Astrocyte of the spinal cord (primary cell): ENCODE results near the gene TRAPPC10.

Experiments
- DNase-seq: peaks from one replicate; pipeline ENCODE4 v3.0.0; 2011; ENCODE audit warnings: low read depth, low spot score
- H3K4me3 ChIP-seq: 2 replicates; pipeline ENCODE4 v1.5.1; 2011; ENCODE audit warnings: low read depth, mild to moderate bottlenecking, low read length, moderate library complexity
- in situ Hi-C: cut with HindIII; loops from 2 replicates; pipeline ENCODE4 v1.10.0; 2017; ENCODE audit warnings: low sequenced_read_pairs
- TF ChIP-seq, protein P1 (sequence below): IDR thresholded peaks from 2 replicates; pipeline ENCODE4 v1.5.1; 2012; ENCODE audit warnings: low read depth, mild to moderate bottlenecking, low read length, inconsistent platforms

The TRAPPC10 gene

DNA sequence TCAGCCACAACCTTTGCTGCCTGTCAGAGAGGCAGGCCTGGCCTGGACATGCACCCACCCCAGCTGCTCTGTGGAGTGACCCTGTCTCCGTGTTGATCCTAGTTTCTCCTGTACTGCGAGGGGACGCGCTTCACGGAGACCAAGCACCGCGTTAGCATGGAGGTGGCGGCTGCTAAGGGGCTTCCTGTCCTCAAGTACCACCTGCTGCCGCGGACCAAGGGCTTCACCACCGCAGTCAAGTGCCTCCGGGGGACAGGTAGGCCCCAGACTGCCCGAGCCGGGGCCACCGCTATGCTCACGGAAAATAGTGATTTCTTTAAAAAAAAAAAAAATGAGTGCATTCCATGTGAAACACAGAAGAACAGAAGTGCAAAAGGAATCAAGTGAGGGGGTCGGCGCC lies 41.6 kb upstream of the TRAPPC10 start:
- H3K4me3 ChIP-seq: no peak overlapping the region
- TF ChIP-seq, protein P1, sequence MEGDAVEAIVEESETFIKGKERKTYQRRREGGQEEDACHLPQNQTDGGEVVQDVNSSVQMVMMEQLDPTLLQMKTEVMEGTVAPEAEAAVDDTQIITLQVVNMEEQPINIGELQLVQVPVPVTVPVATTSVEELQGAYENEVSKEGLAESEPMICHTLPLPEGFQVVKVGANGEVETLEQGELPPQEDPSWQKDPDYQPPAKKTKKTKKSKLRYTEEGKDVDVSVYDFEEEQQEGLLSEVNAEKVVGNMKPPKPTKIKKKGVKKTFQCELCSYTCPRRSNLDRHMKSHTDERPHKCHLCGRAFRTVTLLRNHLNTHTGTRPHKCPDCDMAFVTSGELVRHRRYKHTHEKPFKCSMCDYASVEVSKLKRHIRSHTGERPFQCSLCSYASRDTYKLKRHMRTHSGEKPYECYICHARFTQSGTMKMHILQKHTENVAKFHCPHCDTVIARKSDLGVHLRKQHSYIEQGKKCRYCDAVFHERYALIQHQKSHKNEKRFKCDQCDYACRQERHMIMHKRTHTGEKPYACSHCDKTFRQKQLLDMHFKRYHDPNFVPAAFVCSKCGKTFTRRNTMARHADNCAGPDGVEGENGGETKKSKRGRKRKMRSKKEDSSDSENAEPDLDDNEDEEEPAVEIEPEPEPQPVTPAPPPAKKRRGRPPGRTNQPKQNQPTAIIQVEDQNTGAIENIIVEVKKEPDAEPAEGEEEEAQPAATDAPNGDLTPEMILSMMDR: no peak
- in situ Hi-C loops: no loop called here
- DNase-seq: no peak

DNA sequence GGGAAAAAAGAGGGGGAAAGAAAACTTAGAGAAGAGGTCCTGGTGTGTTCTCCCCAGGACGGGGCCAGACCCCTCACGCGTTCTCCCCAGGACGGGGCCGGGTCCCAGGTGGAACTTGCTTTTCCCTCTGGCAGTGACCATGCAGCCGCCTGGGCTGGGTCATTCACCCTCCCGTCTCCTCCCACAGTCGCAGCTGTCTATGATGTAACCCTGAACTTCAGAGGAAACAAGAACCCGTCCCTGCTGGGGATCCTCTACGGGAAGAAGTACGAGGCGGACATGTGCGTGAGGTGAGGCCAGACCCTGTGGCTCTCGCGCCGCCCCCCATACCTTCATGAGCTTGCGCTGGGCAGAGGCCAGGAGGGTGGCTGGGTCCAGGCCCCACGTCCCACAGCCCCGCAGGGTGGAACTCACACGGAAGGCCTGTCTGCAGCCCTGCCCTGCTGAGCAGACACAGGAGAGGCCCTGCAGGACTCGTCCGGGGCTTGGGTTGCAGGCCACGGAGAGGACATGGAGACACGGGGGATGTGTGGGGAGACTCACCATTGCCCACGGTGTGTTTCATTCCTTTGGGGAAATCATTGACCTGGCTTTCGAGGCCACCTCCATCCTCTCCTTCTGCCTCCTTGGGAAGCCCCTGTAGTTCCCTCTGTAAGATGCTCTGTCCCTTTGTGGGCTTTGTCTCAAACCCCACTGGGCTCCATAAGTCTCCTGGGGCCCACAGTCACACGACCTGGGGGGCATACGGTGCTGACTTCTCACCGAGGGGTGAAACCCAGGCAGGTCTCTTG lies 40.7 kb upstream of the TRAPPC10 start:
- no peak for DNase-seq
- in situ Hi-C loops: no loop called here
- no peak overlapping the region for H3K4me3 ChIP-seq
- TF ChIP-seq, protein P1: no peak

- in situ Hi-C loops: no loop called here
- TF ChIP-seq, protein P1: no peak
- H3K4me3 ChIP-seq: no peak overlapping the region
- no peak for DNase-seq
Observed at GRCh38 chr21:43971992-43972255, 40.2 kb upstream of the TRAPPC10 start.

- no peak overlapping the region for H3K4me3 ChIP-seq
- in situ Hi-C loops: no loop called here
- no peak for DNase-seq
- TF ChIP-seq, protein P1: no peak
Observed at GRCh38 chr21:43972850-43973633, 39.1 kb upstream of the TRAPPC10 start.

DNA sequence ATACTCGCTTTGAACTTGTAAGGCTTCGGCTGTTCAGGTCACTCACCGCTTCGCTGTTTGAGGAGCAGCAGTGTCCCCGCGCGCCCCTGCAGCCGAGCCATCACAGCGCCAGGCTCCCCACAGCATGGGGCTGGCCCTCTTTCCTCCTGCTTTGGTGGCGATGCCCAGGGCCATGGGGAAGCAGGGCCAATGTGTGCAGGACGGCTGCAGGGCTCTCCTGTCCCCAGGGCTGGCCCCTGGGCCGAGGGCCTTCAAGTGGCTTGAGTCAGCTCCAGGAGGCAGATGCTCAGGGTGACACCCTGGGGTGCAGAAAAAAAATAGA lies 38.5 kb upstream of the TRAPPC10 start:
- in situ Hi-C loops: no loop called here
- H3K4me3 ChIP-seq: no peak overlapping the region

DNA sequence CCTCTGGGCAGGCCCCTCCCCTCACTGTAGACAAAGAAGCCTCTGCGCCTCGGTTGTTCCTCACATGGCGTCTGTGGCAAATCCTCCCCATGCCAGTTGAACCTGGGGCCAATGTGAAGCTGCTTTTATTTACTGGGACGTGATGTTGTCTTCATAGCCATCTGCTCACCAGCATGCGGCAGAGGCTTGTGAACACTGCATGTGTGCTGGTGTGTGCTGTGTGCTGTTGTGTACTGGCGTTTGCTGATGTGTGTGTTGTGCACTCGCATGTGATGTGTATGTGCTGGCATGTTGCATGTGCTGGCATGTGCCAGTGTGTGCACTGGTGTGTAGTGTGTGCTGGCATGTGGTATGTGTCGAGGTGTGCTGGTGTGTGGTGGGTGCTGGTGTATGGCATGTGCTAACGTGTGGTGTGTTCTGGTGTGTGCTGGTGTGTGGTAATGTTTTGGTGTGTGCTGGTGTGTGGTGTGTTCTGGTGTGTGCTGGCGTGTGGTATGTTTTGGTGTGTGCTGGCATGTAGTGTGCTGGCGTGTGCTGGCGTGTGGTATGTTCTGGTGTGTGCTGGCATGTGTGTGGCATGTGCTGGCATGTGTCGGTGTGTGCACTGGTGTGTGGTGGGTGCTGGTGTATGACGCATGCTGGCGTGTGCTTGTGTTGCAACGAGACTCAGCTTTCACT lies 37.2 kb upstream of the TRAPPC10 start:
- in situ Hi-C loops: no loop called here
- H3K4me3 ChIP-seq: no peak overlapping the region
- TF ChIP-seq, protein P1: no peak
- no peak for DNase-seq

More for the DNA sequence above, 38.5 kb upstream of the TRAPPC10 start:
- no peak for DNase-seq
- TF ChIP-seq, protein P1: no peak
